ENCODE measurements around the gene STAG1.
"Not testable (repeated sequence)": the region's sequence is repeated elsewhere in the genome, so short reads cannot be mapped to it uniquely, and the experiment has no call there.

The STAG1 gene

DNA sequence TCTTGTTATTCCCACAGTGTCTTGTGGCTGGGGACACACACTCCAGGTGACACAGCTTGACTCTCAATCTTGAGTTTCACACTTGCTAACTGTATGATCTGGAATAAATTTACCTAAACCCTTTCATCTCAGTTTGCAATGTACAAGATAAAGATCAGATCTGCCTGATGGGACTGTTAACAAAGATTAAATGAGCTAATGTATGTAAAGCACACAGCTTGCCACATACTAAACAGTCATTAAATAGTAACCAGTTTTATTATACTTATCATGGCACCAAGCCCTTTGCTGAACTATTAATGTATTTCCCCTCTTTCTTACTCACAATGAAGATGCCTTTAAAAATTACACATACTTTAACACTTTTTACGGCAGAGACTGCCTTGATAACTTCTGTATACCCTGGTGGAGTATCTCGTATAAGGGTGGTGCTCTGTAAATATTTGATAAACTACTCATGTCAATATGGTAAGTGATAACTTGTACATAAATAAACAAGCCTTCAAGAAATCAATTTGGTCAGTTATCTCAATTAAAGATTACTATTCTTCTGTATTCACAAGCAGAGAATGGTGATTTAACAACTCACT, 184.5 kb downstream of the STAG1 start:
- TF ChIP-seq, protein P1, sequence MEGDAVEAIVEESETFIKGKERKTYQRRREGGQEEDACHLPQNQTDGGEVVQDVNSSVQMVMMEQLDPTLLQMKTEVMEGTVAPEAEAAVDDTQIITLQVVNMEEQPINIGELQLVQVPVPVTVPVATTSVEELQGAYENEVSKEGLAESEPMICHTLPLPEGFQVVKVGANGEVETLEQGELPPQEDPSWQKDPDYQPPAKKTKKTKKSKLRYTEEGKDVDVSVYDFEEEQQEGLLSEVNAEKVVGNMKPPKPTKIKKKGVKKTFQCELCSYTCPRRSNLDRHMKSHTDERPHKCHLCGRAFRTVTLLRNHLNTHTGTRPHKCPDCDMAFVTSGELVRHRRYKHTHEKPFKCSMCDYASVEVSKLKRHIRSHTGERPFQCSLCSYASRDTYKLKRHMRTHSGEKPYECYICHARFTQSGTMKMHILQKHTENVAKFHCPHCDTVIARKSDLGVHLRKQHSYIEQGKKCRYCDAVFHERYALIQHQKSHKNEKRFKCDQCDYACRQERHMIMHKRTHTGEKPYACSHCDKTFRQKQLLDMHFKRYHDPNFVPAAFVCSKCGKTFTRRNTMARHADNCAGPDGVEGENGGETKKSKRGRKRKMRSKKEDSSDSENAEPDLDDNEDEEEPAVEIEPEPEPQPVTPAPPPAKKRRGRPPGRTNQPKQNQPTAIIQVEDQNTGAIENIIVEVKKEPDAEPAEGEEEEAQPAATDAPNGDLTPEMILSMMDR (IDR thresholded peaks at IDR 0.05; ENCODE audit: insufficient read depth, low read length, poor library complexity, severe bottlenecking), result no peak
- no peak for DNase-seq (ENCODE audit: extremely low read depth, insufficient read length)
- Histone ChIP-seq H3K36me3 (ENCODE audit: control insufficient read depth, insufficient read depth, low read length) (no peaks in the 10 kb centered on the region), H3K4me3 (replicated peaks; ENCODE audit: low read depth, low read length) (no peak overlapping the region), H3K27me3 (replicated peaks; ENCODE audit: control insufficient read depth, insufficient read depth, low read length) (no peaks in the 10 kb centered on the region)

DNA sequence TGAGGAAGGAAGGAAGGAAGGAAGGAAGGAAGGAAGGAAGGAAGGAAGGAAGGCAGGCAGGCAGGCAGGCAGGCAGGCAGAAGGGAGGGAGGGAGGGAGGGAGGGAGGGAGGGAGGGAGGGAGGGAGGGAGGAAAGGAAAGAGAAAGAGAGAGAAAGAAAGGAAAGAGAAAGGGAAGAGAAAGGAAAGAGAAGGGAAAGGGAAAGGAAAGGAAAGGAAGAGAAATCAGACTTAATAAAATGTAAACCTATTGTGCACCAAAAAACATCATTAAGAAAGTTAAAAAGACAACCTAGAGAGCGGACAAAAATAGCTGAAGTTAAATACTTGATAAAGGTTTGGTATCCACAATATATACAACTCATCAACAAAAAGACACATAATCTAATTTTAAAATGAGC, 187.2 kb downstream of the STAG1 start:
- not testable (repeated sequence) for H3K27me3 ChIP-seq (replicated peaks; ENCODE audit: control insufficient read depth, insufficient read depth, low read length); H3K4me3 ChIP-seq (replicated peaks; ENCODE audit: low read depth, low read length); DNase-seq (ENCODE audit: extremely low read depth, insufficient read length); H3K36me3 ChIP-seq (ENCODE audit: control insufficient read depth, insufficient read depth, low read length)

DNA sequence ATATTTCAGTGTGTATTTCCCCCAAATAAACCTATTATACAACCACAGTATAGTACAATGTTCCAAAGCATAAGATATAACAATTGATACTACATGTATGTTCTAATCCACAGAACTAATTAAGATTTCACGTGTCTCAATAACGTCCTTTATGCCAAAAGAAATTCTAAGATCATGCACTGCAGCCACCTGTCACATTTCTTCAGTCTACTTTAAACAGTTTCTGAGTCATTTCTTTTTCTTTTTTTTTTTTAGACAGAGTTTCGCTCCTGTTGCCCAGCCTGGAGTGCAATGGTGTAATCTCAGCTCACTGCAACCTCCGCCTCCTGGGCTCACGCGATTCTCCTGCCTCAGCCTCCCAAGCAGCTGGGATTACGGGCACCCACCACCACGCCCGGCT, 190.2 kb downstream of the STAG1 start:
- H3K4me3 ChIP-seq (replicated peaks; ENCODE audit: low read depth, low read length), result no peak overlapping the region
- TF ChIP-seq, protein P1 (IDR thresholded peaks at IDR 0.05; ENCODE audit: insufficient read depth, low read length, poor library complexity, severe bottlenecking), result no peak
- H3K27me3 ChIP-seq (replicated peaks; ENCODE audit: control insufficient read depth, insufficient read depth, low read length), result no peaks in the 10 kb centered on the region
- no peaks in the 10 kb centered on the region for H3K36me3 ChIP-seq (ENCODE audit: control insufficient read depth, insufficient read depth, low read length)
- peak; percentile 6 for DNase-seq (ENCODE audit: extremely low read depth, insufficient read length)

DNA sequence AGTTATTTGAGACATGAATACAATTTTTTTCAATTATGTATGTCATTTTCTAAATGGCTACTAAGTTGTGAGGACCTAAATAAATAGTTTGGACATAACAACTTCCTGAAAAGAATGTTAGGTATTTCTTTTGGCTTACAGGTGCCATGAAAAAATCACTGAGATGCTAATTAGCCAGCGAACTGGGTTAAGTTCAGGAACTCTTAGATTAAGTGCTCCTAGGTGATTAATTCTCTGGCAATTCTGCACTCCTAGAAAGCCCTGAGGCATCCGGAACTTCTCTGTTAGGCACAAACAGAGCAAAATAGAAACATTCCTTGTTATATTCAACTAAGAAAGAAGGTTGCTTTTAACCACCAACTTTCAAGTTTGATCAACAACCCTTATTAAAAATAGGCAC, 192.3 kb downstream of the STAG1 start:
- Histone ChIP-seq H3K27me3 (replicated peaks; ENCODE audit: control insufficient read depth, insufficient read depth, low read length) (no peaks in the 10 kb centered on the region), H3K4me3 (replicated peaks; ENCODE audit: low read depth, low read length) (no peak overlapping the region), H3K36me3 (ENCODE audit: control insufficient read depth, insufficient read depth, low read length) (no peaks in the 10 kb centered on the region)
- TF ChIP-seq, protein P1 (IDR thresholded peaks at IDR 0.05; ENCODE audit: insufficient read depth, low read length, poor library complexity, severe bottlenecking), result no peak
- no peak for DNase-seq (ENCODE audit: extremely low read depth, insufficient read length)

DNA sequence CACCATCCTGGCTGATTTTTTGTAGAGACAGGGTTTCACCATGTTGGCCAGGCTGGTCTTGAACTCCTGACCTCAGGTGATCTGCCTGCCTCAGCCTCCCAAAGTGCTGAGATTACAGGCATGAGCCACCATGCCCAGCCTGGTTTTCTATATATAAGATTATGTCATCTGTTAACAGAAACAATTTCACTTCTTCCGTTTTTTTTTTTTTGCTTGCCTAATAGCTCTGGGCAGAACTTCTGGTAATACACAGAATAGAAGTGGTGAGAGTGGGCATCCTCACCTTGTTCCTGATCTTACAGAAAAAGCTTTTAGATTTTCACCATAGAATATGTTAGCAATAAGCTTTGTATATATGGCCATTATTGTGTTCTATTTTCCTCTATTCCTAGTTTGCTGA, 202.7 kb downstream of the STAG1 start:
- H3K4me3 ChIP-seq (replicated peaks; ENCODE audit: low read depth, low read length); H3K36me3 ChIP-seq (ENCODE audit: control insufficient read depth, insufficient read depth, low read length); DNase-seq (ENCODE audit: extremely low read depth, insufficient read length); H3K27me3 ChIP-seq (replicated peaks; ENCODE audit: control insufficient read depth, insufficient read depth, low read length): not testable (repeated sequence)

DNA sequence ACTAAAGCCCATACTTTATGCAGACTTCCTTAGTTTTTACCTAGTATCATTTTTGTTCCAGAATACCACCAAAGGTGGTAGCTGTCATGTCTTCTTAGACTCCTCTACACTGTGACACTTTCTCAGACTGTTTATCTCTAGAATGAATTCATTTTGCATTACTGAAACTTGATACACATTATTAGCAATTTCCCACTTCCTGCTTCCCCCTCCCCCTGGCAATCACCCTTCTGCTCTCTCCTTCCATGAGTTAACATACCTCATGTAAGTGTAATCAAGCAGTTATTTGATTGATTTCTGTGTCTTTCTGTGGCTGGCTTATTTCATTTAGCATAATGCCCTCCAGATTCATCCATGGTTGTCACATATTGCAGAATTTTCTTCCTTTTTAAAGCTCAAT, 204.9 kb downstream of the STAG1 start:
- peak; percentile 5 for DNase-seq (ENCODE audit: extremely low read depth, insufficient read length)
- H3K4me3 ChIP-seq (replicated peaks; ENCODE audit: low read depth, low read length), result no peak overlapping the region
- no peaks in the 10 kb centered on the region for H3K27me3 ChIP-seq (replicated peaks; ENCODE audit: control insufficient read depth, insufficient read depth, low read length)
- no peaks in the 10 kb centered on the region for H3K36me3 ChIP-seq (ENCODE audit: control insufficient read depth, insufficient read depth, low read length)
- TF ChIP-seq, protein P1 (IDR thresholded peaks at IDR 0.05; ENCODE audit: insufficient read depth, low read length, poor library complexity, severe bottlenecking), result no peak

DNA sequence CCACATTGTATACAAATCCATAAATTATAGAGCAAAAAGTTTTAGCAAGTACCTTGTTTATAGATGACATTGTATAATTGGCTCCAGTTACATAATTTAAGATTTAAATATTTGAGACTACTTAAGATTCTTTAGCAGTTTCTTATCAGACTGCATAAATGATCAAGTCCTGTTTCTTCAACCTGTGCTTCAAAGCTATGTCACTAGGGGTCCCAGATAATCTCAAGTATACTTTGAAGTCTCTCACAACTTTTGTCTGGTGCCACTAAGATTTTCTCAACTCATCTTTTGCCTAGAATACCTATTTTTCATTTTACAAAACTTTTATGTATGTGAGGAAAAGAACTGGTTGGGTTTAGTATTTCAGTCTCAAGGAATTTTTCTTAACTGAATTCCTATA, 205.5 kb downstream of the STAG1 start:
- DNase-seq (ENCODE audit: extremely low read depth, insufficient read length), result no peak
- no peaks in the 10 kb centered on the region for H3K36me3 ChIP-seq (ENCODE audit: control insufficient read depth, insufficient read depth, low read length)
- no peak overlapping the region for H3K4me3 ChIP-seq (replicated peaks; ENCODE audit: low read depth, low read length)
- no peaks in the 10 kb centered on the region for H3K27me3 ChIP-seq (replicated peaks; ENCODE audit: control insufficient read depth, insufficient read depth, low read length)
- TF ChIP-seq, protein P1 (IDR thresholded peaks at IDR 0.05; ENCODE audit: insufficient read depth, low read length, poor library complexity, severe bottlenecking), result peak; percentile 38

All from GM06990 (cell line).